CD4-positive, alpha-beta T cell (primary cell): Measurements from ENCODE around the gene PGLYRP4. TPM values are rescaled to one million over a fixed set of nuclear protein-coding genes. Genes with fewer than 3 reads are reported as not detected.

Experiments
- ATAC-seq: fragments of 200-7000 bp; cut with Tn5 transposase; one replicate; pipeline ENCODE4 v1.10.0; 2022; ENCODE audit warnings: mild to moderate bottlenecking; ENCODE audit not compliant: poor library complexity
- CTCF ChIA-PET: fragments of 350-600 bp; sonication (Branson Sonifier 250); formaldehyde crosslinking; loops from one replicate; lab custom pipeline; 2021; ENCODE audit warnings: antibody characterized with exemption, inconsistent platforms; lab: Charles Lee
- POLR2A ChIA-PET: fragments of 350-600 bp; sonication (Branson Sonifier 250); formaldehyde crosslinking; loops from one replicate; lab custom pipeline; 2021; ENCODE audit warnings: antibody characterized with exemption, inconsistent platforms; lab: Charles Lee
- DNase-seq, 14 experiments: peaks; one replicate each; pipeline ENCODE4 v3.0.0-alpha.2; 2013 to 2020; ENCODE audit warnings: mixed read lengths in 2 of 14
- H3K27ac ChIP-seq, 2 donors: one replicate each; pipeline versions ENCODE4 v1.5.1 to v1.7.0; 2013; ENCODE audit warnings: low read length in 2 of 2, low read depth in 1 of 2, mild to moderate bottlenecking in 1 of 2
- H3K27me3 ChIP-seq, 2 experiments: 1 replicate in 1 of 2; 2 replicates in 1 of 2; pipeline versions ENCODE4 v1.6.1 to v1.7.0; 2013; ENCODE audit warnings: low read length in 2 of 2, control low read depth in 1 of 2, mild to moderate bottlenecking in 1 of 2, moderate library complexity in 1 of 2; ENCODE audit not compliant: insufficient read depth in 2 of 2, control insufficient read depth in 1 of 2
- H3K36me3 ChIP-seq: one replicate; pipeline ENCODE4 v1.6.1; 2013; ENCODE audit warnings: low read length, control low read depth; ENCODE audit not compliant: insufficient read depth
- H3K4me1 ChIP-seq: one replicate; pipeline ENCODE4 v1.6.1; 2013; ENCODE audit warnings: low read length, control low read depth; ENCODE audit not compliant: insufficient read depth
- H3K4me3 ChIP-seq: one replicate; pipeline ENCODE4 v1.5.1; 2013; ENCODE audit warnings: mild to moderate bottlenecking, low read length, moderate library complexity
- H3K9me3 ChIP-seq, 2 experiments: 1 replicate in 1 of 2; 2 replicates in 1 of 2; pipeline versions ENCODE4 v1.6.1 to v1.7.0; 2013; ENCODE audit warnings: low read length in 2 of 2, mild to moderate bottlenecking in 2 of 2, control low read depth in 1 of 2, moderate library complexity in 1 of 2; ENCODE audit not compliant: control insufficient read depth in 1 of 2, insufficient read depth in 1 of 2
- H3K27ac Mint-ChIP-seq: one replicate; pipeline ENCODE4 v1.8.0; 2020; ENCODE audit warnings: mixed read lengths
- H3K27me3 Mint-ChIP-seq: one replicate; pipeline ENCODE4 v1.8.0; 2021; ENCODE audit warnings: mixed read lengths
- H3K36me3 Mint-ChIP-seq: one replicate; pipeline ENCODE4 v1.8.0; 2021; ENCODE audit warnings: low read depth, mixed read lengths
- H3K4me1 Mint-ChIP-seq: one replicate; pipeline ENCODE4 v1.8.0; 2021; ENCODE audit warnings: low read depth, mixed read lengths
- H3K4me3 Mint-ChIP-seq: one replicate; pipeline ENCODE4 v1.8.0; 2020; ENCODE audit warnings: mild to moderate bottlenecking, mixed read lengths
- H3K9me3 Mint-ChIP-seq: one replicate; pipeline ENCODE4 v1.8.0; 2020; ENCODE audit warnings: mixed read lengths
- CTCF ChIP-seq: fragments of 200-600 bp; IDR thresholded peaks from one replicate; pipeline ENCODE4 v1.8.0; 2022; ENCODE audit warnings: antibody characterized with exemption, mild to moderate bottlenecking
- intact Hi-C, 2 experiments: fragments of 100-400 bp; cut with DNase I in 1 of 2; cut with micrococcal nuclease in 1 of 2; formaldehyde crosslinking; loops; one replicate each; pipeline versions ENCODE4 v1.15.1 to v1.9.0; 2023 to 2025; cut with DNase I, micrococcal nuclease
- total RNA-seq, 174 experiments: library from RNA in 2 of 174; stranded (reverse) in 2 of 174; gene quantifications; one replicate each; pipeline ENCODE4 v1.2.3 and lab custom pipeline; 2021 to 2026

PGLYRP4 gene
- total RNA-seq, 2 experiments from 2014 or later, result not detected

GRCh38 chr1:153397051-153397923, 48.6 kb upstream of the PGLYRP4 start:
- Histone ChIP-seq H3K4me1 (no peaks in the 10 kb centered on the region), H3K4me3 (no peak overlapping the region), H3K36me3 (no peaks in the 10 kb centered on the region), H3K27me3 (peaks cover 4 to 10% of the 10 kb centered on the region in 2 experiments), H3K27ac (no peak overlapping the region), H3K9me3 (no peaks in the 10 kb centered on the region)
- POLR2A ChIA-PET, result no interaction called here
- intact Hi-C loops, result no loop called here
- H3K27ac Mint-ChIP-seq, result no peak overlapping the region
- no peak overlapping the region for H3K4me3 Mint-ChIP-seq
- DNase-seq, result peak in 1 of 14 experiments; percentile 14
- no peak for TF ChIP-seq CTCF
- H3K27me3 Mint-ChIP-seq, result peaks cover 36% of the 10 kb centered on the region
- H3K36me3 Mint-ChIP-seq, result no peaks in the 10 kb centered on the region
- H3K9me3 Mint-ChIP-seq, result no peaks in the 10 kb centered on the region
- H3K4me1 Mint-ChIP-seq, result no peaks in the 10 kb centered on the region
- ATAC-seq, result no peak
- CTCF ChIA-PET, result no interaction called here

GRCh38 chr1:153396461-153396860, 47.8 kb upstream of the PGLYRP4 start:
- Mint-ChIP-seq H3K9me3 (no peaks in the 10 kb centered on the region), H3K36me3 (no peaks in the 10 kb centered on the region), H3K27me3 (peaks cover 38% of the 10 kb centered on the region), H3K4me3 (no peak overlapping the region), H3K27ac (no peak overlapping the region), H3K4me1 (no peaks in the 10 kb centered on the region)
- Histone ChIP-seq H3K9me3 (no peaks in the 10 kb centered on the region), H3K4me3 (no peak overlapping the region), H3K27me3 (peaks cover 4 to 12% of the 10 kb centered on the region in 2 experiments), H3K4me1 (no peaks in the 10 kb centered on the region), H3K36me3 (no peaks in the 10 kb centered on the region), H3K27ac (no peak overlapping the region)
- intact Hi-C loops, result no loop called here
- DNase-seq (no peak), ATAC-seq (no peak)
- ChIA-PET CTCF (no interaction called here), POLR2A (no interaction called here)
- TF ChIP-seq CTCF, result no peak

GRCh38 chr1:153395776-153396175, 47.1 kb upstream of the PGLYRP4 start:
- ATAC-seq, result no peak
- peaks cover 4 to 19% of the 10 kb centered on the region in 2 experiments for H3K27me3 ChIP-seq
- no peaks in the 10 kb centered on the region for H3K36me3 ChIP-seq
- no peak for TF ChIP-seq CTCF
- ChIA-PET CTCF (no interaction called here), POLR2A (no interaction called here)
- H3K27ac ChIP-seq, result no peak overlapping the region
- H3K4me1 ChIP-seq, result no peaks in the 10 kb centered on the region
- H3K9me3 Mint-ChIP-seq, result no peaks in the 10 kb centered on the region
- intact Hi-C loops, result no loop called here
- H3K4me1 Mint-ChIP-seq, result no peaks in the 10 kb centered on the region
- H3K27ac Mint-ChIP-seq, result no peak overlapping the region
- H3K9me3 ChIP-seq, result no peaks in the 10 kb centered on the region
- no peak overlapping the region for H3K4me3 Mint-ChIP-seq
- H3K4me3 ChIP-seq, result no peak overlapping the region
- DNase-seq, result no peak
- H3K27me3 Mint-ChIP-seq, result peaks cover 38% of the 10 kb centered on the region
- no peaks in the 10 kb centered on the region for H3K36me3 Mint-ChIP-seq
